WTC11 (cell line): ENCODE data around the gene GATAD2A. TPM values are rescaled to one million over a fixed set of nuclear protein-coding genes. Genes with fewer than 3 reads are reported as not detected.

Experiments
- ATAC-seq: fragments of 200-7000 bp; cut with Tn5 transposase; 2 replicates; pipeline ENCODE4 v1.10.0; 2021; ENCODE audit warnings: mild to moderate bottlenecking, moderate library complexity
- CTCF ChIA-PET: fragments of 300-600 bp; sonication (Branson Sonifier 250); formaldehyde crosslinking; loops from one replicate; lab custom pipeline; 2021; ENCODE audit warnings: antibody characterized with exemption; lab: Charles Lee
- POLR2A ChIA-PET: fragments of 350-600 bp; sonication (Branson Sonifier 250); formaldehyde crosslinking; loops from one replicate; lab custom pipeline; 2021; ENCODE audit warnings: antibody characterized with exemption; lab: Charles Lee
- DNase-seq: peaks from one replicate; pipeline ENCODE4 v3.0.0; 2021; ENCODE audit warnings: low spot score
- H3K27ac Mint-ChIP-seq: 2 replicates; pipeline ENCODE4 v1.8.0; 2021; ENCODE audit warnings: mixed read lengths
- H3K27me3 Mint-ChIP-seq: 2 replicates; pipeline ENCODE4 v1.8.0; 2021; ENCODE audit warnings: low read depth, mild to moderate bottlenecking, moderate library complexity, mixed read lengths
- H3K36me3 Mint-ChIP-seq: 2 replicates; pipeline ENCODE4 v1.8.0; 2021; ENCODE audit warnings: mixed read lengths
- H3K4me1 Mint-ChIP-seq: 2 replicates; pipeline ENCODE4 v1.8.0; 2022; ENCODE audit warnings: mixed read lengths
- H3K4me3 Mint-ChIP-seq: 2 replicates; pipeline ENCODE4 v1.8.0; 2021; ENCODE audit warnings: mild to moderate bottlenecking, moderate library complexity, mixed read lengths
- H3K9me3 Mint-ChIP-seq: 2 replicates; pipeline ENCODE4 v1.8.0; 2021; ENCODE audit warnings: mixed read lengths
- FOXP4 ChIP-seq: sonication (generic); formaldehyde crosslinking; IDR thresholded peaks from 2 replicates; pipeline ENCODE4 v1.8.0; 2022; ENCODE audit warnings: mild to moderate bottlenecking, missing genetic modification reagents
- JUN ChIP-seq: sonication (generic); formaldehyde crosslinking; IDR thresholded peaks from 2 replicates; pipeline ENCODE4 v1.8.0; 2023; ENCODE audit warnings: mild to moderate bottlenecking, missing genetic modification reagents
- NFE2L1 ChIP-seq: sonication (generic); formaldehyde crosslinking; IDR thresholded peaks from 2 replicates; pipeline ENCODE4 v1.8.1; 2023; ENCODE audit warnings: missing genetic modification reagents
- NFYB ChIP-seq: sonication (generic); formaldehyde crosslinking; conservative IDR thresholded peaks from 2 replicates; pipeline ENCODE4 v1.8.0; 2022; ENCODE audit warnings: low read depth, missing genetic modification reagents
- NR3C1 ChIP-seq: sonication (generic); formaldehyde crosslinking; conservative IDR thresholded peaks from 2 replicates; pipeline ENCODE4 v1.8.1; 2023; ENCODE audit warnings: low read depth, mild to moderate bottlenecking, missing genetic modification reagents
- PREB ChIP-seq: sonication (generic); formaldehyde crosslinking; IDR thresholded peaks from 2 replicates; pipeline ENCODE4 v1.8.1; 2022; ENCODE audit warnings: mild to moderate bottlenecking, missing genetic modification reagents, moderate library complexity, borderline replicate concordance
- PRRX2 ChIP-seq: fragments of 250-450 bp; sonication (Bioruptor Pico); IDR thresholded peaks from 2 replicates; pipeline ENCODE4 v1.8.0; 2021; ENCODE audit warnings: mild to moderate bottlenecking
- RELA ChIP-seq: sonication (generic); formaldehyde crosslinking; IDR thresholded peaks from 2 replicates; pipeline ENCODE4 v1.8.1; 2022; ENCODE audit warnings: missing genetic modification reagents, mild to moderate bottlenecking, borderline replicate concordance
- SMAD4 ChIP-seq: sonication (generic); formaldehyde crosslinking; IDR thresholded peaks from 2 replicates; pipeline ENCODE4 v1.8.0; 2022; ENCODE audit warnings: mild to moderate bottlenecking, missing genetic modification reagents
- TCF7 ChIP-seq: sonication (generic); formaldehyde crosslinking; IDR thresholded peaks from 2 replicates; pipeline ENCODE4 v1.8.0; 2022; ENCODE audit warnings: mild to moderate bottlenecking, low read depth, missing genetic modification reagents, moderate library complexity
- ZNF671 ChIP-seq: fragments of 250-450 bp; sonication (Bioruptor Pico); IDR thresholded peaks from 2 replicates; pipeline ENCODE4 v1.8.0; 2021; ENCODE audit warnings: mild to moderate bottlenecking
- total RNA-seq: library from RNA; stranded (reverse); gene quantifications from 3 replicates; pipeline ENCODE4 v1.2.3, GENCODE V29; 2021
- TF ChIP-seq, protein P1 (sequence below): sonication (generic); formaldehyde crosslinking; IDR thresholded peaks from 2 replicates; pipeline ENCODE4 v1.8.0; 2023; ENCODE audit warnings: missing genetic modification reagents, mild to moderate bottlenecking, borderline replicate concordance
- TF ChIP-seq, protein P2 (sequence below): fragments of 250-450 bp; sonication (Bioruptor Pico); IDR thresholded peaks from 2 replicates; pipeline ENCODE4 v1.8.0; 2021; ENCODE audit warnings: mild to moderate bottlenecking
- TF ChIP-seq, protein P3 (sequence below): sonication (generic); formaldehyde crosslinking; IDR thresholded peaks from 2 replicates; pipeline ENCODE4 v1.8.1; 2023; ENCODE audit warnings: mild to moderate bottlenecking, moderate library complexity, missing genetic modification reagents
- TF ChIP-seq, protein P4 (sequence below): fragments of 250-450 bp; sonication (Bioruptor Pico); IDR thresholded peaks from 2 replicates; pipeline ENCODE4 v1.9.0; 2021; ENCODE audit warnings: mild to moderate bottlenecking, borderline replicate concordance

The GATAD2A gene
- total RNA-seq, 1 experiment from 2014 or later: 209 TPM

GRCh38 chr19:19382118-19382517 is 23.4 kb upstream of the GATAD2A start (continued):
- no peak for TF ChIP-seq NFE2L1 (CRISPR knock-in tag)

DNA sequence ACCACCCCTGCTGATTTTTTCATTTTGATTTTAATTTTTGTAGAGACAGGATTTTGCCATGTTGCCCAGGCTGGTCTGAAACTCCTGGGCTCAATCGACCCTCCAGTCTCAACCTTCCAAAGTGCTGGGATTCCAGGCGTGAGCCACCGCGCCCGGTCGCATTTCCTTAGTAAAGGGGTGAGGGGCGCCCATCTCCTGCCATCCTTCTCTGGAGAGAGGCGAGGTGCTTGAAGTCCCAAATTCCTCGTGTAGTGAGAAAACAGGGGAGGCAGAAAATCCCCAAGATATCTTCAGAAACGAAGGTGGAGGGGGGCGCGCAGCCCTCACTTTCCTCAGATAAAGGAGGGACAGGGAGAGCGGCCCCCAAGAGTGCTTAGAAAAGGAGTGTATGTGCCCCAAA is 21.0 kb upstream of the GATAD2A start:
- H3K4me3 Mint-ChIP-seq: peak overlapping the region; percentile 64
- no peaks in the 10 kb centered on the region for H3K9me3 Mint-ChIP-seq
- CTCF ChIA-PET: interaction anchor here (0.6 to 1.9 kb wide), 5 partner anchors 17 to 106 kb away, joined by 3 to 16 read pairs (median 10); no protein-coding TSS in a partner anchor
- 0 out of 2 replicates have a peak, but pooled peaks cover 3% of the 10 kb centered on the region for H3K36me3 Mint-ChIP-seq
- H3K4me1 Mint-ChIP-seq: peaks cover 37% of the 10 kb centered on the region
- DNase-seq (no peak), ATAC-seq (no peak)
- no peak overlapping the region for H3K27ac Mint-ChIP-seq
- H3K27me3 Mint-ChIP-seq: peaks cover 9% of the 10 kb centered on the region
- POLR2A ChIA-PET: interaction anchor here (1.0 to 1.5 kb wide), 2 partner anchors 21 to 50 kb away, joined by 3 to 9 read pairs; partner anchors contain the start of gene GATAD2A
- TF ChIP-seq, protein P1, sequence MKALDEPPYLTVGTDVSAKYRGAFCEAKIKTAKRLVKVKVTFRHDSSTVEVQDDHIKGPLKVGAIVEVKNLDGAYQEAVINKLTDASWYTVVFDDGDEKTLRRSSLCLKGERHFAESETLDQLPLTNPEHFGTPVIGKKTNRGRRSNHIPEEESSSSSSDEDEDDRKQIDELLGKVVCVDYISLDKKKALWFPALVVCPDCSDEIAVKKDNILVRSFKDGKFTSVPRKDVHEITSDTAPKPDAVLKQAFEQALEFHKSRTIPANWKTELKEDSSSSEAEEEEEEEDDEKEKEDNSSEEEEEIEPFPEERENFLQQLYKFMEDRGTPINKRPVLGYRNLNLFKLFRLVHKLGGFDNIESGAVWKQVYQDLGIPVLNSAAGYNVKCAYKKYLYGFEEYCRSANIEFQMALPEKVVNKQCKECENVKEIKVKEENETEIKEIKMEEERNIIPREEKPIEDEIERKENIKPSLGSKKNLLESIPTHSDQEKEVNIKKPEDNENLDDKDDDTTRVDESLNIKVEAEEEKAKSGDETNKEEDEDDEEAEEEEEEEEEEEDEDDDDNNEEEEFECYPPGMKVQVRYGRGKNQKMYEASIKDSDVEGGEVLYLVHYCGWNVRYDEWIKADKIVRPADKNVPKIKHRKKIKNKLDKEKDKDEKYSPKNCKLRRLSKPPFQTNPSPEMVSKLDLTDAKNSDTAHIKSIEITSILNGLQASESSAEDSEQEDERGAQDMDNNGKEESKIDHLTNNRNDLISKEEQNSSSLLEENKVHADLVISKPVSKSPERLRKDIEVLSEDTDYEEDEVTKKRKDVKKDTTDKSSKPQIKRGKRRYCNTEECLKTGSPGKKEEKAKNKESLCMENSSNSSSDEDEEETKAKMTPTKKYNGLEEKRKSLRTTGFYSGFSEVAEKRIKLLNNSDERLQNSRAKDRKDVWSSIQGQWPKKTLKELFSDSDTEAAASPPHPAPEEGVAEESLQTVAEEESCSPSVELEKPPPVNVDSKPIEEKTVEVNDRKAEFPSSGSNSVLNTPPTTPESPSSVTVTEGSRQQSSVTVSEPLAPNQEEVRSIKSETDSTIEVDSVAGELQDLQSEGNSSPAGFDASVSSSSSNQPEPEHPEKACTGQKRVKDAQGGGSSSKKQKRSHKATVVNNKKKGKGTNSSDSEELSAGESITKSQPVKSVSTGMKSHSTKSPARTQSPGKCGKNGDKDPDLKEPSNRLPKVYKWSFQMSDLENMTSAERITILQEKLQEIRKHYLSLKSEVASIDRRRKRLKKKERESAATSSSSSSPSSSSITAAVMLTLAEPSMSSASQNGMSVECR (CRISPR knock-in tag): no peak
- TF ChIP-seq TCF7 (CRISPR knock-in tag) (no peak), ZNF671 (CRISPR knock-in tag) (no peak), NFYB (CRISPR knock-in tag) (no peak), JUN (no peak), PRRX2 (CRISPR knock-in tag) (no peak), FOXP4 (CRISPR knock-in tag) (no peak)
- TF ChIP-seq, protein P2, sequence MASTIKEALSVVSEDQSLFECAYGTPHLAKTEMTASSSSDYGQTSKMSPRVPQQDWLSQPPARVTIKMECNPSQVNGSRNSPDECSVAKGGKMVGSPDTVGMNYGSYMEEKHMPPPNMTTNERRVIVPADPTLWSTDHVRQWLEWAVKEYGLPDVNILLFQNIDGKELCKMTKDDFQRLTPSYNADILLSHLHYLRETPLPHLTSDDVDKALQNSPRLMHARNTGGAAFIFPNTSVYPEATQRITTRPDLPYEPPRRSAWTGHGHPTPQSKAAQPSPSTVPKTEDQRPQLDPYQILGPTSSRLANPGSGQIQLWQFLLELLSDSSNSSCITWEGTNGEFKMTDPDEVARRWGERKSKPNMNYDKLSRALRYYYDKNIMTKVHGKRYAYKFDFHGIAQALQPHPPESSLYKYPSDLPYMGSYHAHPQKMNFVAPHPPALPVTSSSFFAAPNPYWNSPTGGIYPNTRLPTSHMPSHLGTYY: no peak
- TF ChIP-seq, protein P3, sequence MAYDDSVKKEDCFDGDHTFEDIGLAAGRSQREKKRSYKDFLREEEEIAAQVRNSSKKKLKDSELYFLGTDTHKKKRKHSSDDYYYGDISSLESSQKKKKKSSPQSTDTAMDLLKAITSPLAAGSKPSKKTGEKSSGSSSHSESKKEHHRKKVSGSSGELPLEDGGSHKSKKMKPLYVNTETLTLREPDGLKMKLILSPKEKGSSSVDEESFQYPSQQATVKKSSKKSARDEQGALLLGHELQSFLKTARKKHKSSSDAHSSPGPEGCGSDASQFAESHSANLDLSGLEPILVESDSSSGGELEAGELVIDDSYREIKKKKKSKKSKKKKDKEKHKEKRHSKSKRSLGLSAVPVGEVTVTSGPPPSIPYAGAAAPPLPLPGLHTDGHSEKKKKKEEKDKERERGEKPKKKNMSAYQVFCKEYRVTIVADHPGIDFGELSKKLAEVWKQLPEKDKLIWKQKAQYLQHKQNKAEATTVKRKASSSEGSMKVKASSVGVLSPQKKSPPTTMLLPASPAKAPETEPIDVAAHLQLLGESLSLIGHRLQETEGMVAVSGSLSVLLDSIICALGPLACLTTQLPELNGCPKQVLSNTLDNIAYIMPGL (CRISPR knock-in tag): no peak

GRCh38 chr19:19385131-19385895 is 20.2 kb upstream of the GATAD2A start:
- H3K27me3 Mint-ChIP-seq: peaks cover 9% of the 10 kb centered on the region
- peak; percentile 100 for DNase-seq
- no peaks in the 10 kb centered on the region for H3K9me3 Mint-ChIP-seq
- ChIA-PET POLR2A (interaction anchor here (0.5 to 1.5 kb wide), 7 partner anchors 9 to 1106 kb away, joined by 3 to 9 read pairs (median 3); partner anchors contain the start of genes GATAD2A and JUND), CTCF (interaction anchor here (1.0 to 1.9 kb wide), 8 partner anchors 12 to 258 kb away, joined by 3 to 16 read pairs (median 6); partner anchors contain the start of genes GATAD2A and GMIP)
- ATAC-seq: peak; percentile 97
- peak overlapping the region; percentile 84 for H3K27ac Mint-ChIP-seq
- H3K4me3 Mint-ChIP-seq: peak overlapping the region; percentile 70
- H3K4me1 Mint-ChIP-seq: peaks cover 37% of the 10 kb centered on the region
- 0 out of 2 replicates have a peak, but pooled peaks cover 3% of the 10 kb centered on the region for H3K36me3 Mint-ChIP-seq
- TF ChIP-seq PREB (no peak), JUN (no peak), NR3C1 (no peak), RELA (CRISPR knock-in tag) (no peak), SMAD4 (no peak), NFYB (CRISPR knock-in tag) (peak; percentile 98)
- TF ChIP-seq, protein P4, sequence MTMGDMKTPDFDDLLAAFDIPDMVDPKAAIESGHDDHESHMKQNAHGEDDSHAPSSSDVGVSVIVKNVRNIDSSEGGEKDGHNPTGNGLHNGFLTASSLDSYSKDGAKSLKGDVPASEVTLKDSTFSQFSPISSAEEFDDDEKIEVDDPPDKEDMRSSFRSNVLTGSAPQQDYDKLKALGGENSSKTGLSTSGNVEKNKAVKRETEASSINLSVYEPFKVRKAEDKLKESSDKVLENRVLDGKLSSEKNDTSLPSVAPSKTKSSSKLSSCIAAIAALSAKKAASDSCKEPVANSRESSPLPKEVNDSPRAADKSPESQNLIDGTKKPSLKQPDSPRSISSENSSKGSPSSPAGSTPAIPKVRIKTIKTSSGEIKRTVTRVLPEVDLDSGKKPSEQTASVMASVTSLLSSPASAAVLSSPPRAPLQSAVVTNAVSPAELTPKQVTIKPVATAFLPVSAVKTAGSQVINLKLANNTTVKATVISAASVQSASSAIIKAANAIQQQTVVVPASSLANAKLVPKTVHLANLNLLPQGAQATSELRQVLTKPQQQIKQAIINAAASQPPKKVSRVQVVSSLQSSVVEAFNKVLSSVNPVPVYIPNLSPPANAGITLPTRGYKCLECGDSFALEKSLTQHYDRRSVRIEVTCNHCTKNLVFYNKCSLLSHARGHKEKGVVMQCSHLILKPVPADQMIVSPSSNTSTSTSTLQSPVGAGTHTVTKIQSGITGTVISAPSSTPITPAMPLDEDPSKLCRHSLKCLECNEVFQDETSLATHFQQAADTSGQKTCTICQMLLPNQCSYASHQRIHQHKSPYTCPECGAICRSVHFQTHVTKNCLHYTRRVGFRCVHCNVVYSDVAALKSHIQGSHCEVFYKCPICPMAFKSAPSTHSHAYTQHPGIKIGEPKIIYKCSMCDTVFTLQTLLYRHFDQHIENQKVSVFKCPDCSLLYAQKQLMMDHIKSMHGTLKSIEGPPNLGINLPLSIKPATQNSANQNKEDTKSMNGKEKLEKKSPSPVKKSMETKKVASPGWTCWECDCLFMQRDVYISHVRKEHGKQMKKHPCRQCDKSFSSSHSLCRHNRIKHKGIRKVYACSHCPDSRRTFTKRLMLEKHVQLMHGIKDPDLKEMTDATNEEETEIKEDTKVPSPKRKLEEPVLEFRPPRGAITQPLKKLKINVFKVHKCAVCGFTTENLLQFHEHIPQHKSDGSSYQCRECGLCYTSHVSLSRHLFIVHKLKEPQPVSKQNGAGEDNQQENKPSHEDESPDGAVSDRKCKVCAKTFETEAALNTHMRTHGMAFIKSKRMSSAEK (CRISPR knock-in tag): 0 out of 2 replicates have a peak, but pooled peaks have one; percentile 67
